HFF-Myc (cell line): ENCODE results near the gene PTPN23.
"Not testable (repeated sequence)": the region's sequence is repeated elsewhere in the genome, so short reads cannot be mapped to it uniquely, and the experiment has no call there.

Experiments used
- DNase-seq: peaks from one replicate; pipeline ENCODE4 v3.0.0-alpha.2; 2011; ENCODE audit warnings: low read depth; ENCODE audit errors: extremely low read depth
- H3K4me3 ChIP-seq: replicated peaks from 2 replicates; pipeline ENCODE4 v1.5.1; 2011; ENCODE audit warnings: low read depth, mild to moderate bottlenecking, control low read depth, low read length
- CTCF ChIP-seq: IDR thresholded peaks from 2 replicates; pipeline ENCODE4 v1.5.1; 2012; ENCODE audit warnings: mild to moderate bottlenecking, low read depth, low read length, control low read depth; ENCODE audit errors: missing control alignments

PTPN23 gene

GRCh38 chr3:47343471-47343971 is 37.3 kb upstream of the PTPN23 start:
- no peak overlapping the region for H3K4me3 ChIP-seq
- no peak for DNase-seq
- TF ChIP-seq CTCF, result no peak

DNA sequence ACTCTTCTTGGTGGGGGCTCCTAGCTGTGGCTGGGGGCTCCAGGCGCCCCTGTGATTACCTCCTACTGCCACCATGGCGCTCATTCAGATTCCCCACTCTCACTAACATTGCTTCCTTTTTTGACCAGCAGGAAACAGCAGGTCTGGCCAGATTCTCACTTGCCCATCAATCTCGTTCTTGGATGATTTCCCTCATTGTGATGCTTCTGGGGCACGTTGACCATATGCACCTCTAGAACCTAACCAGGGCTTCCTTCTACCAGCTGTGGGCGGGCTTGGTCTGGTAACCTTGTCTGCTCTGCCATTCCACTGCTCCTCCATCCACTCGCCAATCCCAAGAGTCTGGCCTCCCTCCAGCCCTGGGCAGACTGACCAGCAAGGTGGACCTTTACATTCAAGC is 35.9 kb upstream of the PTPN23 start:
- no peak for TF ChIP-seq CTCF
- H3K4me3 ChIP-seq, result no peak overlapping the region
- no peak for DNase-seq

- DNase-seq, result no peak
- no peak overlapping the region for H3K4me3 ChIP-seq
- TF ChIP-seq CTCF, result no peak
Measured at GRCh38 chr3:47347217-47347801, 33.5 kb upstream of the PTPN23 start.

DNA sequence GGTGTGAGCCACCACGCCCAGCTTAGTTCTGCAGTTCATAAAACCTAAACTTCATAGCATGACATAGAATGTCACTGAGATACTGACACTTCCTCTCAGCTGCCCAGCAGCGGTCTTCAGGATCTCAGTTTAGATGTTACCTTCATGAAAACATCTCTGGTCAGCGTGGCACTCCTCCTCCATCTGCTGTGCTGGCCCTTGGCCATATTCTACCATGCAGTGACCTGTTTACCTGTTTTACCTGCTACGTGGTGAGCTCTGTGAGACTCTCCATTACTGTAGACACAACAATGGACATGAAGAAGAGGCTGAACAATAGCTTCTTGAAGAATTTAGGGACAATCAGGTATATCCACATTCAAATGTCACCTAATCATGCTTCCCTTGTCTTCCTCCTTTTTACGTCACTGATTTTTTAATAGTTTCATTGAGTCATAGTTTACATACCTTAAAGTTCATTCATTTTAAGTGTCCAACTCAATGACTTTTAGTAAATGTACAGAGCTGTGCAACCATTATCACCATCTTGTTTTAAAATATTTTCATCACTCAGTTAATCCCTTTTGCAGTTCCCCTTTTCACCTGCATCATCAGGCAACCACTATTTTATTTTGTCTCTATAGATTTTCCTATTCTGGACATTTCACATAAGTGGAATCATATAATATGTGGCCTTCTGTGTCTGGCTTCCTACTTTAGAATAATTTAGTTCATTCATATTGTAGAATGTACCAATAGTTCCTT is 32.2 kb upstream of the PTPN23 start:
- H3K4me3 ChIP-seq, result no peak overlapping the region
- no peak for DNase-seq
- TF ChIP-seq CTCF, result no peak

DNA sequence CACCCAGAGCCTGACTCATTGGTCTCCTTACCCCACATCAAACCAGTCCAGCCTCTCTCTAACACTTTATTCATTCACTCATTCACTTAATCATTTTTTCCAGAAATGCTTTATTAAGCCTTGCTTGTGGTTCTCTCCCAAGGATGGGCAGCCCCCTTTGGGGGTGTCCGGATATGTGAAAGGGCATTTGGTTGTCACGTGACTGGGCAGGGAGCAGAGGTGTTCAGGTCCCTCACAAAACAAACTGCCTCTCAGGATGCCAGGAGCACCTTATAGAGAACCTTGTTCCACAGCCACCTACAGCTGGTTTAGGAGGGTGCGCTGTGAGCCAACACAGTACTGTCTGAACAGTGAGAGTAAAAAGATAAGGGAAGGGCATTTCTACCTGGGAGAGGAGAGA is 25.8 kb upstream of the PTPN23 start:
- no peak for DNase-seq
- no peak for TF ChIP-seq CTCF

DNA sequence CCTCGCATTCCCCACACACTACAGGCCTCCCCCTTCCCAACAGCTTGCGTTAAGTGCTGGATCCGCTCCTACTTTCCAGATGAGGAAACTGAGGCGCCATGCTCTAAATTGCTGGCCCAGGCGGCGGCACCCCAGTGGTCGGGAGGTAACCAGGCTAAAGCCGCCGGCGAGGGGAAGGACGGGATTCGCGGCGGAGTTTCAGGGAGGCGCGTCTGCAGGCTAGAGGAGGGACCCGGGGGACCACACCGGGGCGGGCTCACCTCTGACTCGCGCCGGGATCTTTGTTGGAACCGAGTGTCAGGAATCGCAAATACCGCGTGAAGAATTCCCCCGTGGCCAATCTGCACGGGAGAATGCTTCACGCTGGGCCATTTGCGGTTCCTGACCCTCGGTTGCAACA is 24.6 kb upstream of the PTPN23 start:
- DNase-seq, result no peak
- no peak for TF ChIP-seq CTCF
- no peak overlapping the region for H3K4me3 ChIP-seq

More for the DNA sequence above, 25.8 kb upstream of the PTPN23 start:
- no peak overlapping the region for H3K4me3 ChIP-seq

GRCh38 chr3:47359323-47359722 is 21.5 kb upstream of the PTPN23 start:
- DNase-seq, result no peak
- no peak for TF ChIP-seq CTCF
- H3K4me3 ChIP-seq, result no peak overlapping the region

DNA sequence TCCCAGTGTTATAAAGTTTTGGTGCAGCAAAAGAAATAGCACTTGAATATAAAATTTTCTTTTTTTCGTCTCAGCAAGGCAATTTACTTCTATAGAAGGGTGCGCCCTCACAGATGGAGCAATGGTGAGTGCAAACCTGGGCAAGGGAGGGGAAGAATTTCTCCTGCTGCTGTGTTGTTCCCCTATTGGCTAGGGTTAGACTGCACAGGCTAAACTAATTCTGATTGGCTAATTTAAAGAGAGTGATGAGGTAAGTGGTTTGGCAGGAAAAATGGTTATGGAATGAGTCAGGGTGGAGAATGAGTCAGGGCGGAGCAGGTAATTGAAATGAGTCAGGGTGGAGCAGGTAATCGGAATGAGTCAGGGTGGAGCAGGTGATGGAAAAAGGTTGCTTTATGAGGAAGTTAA is 20.7 kb upstream of the PTPN23 start:
- not testable (repeated sequence) for DNase-seq, H3K4me3 ChIP-seq
